NCI-H1105 treated with DMSO at 0.1 percent for 48 hours (cell line): Measurements from ENCODE around the gene ITPR1.
"Not testable (repeated sequence)": the region's sequence is repeated elsewhere in the genome, so short reads cannot be mapped to it uniquely, and the experiment has no call there.

Experiments
- DNase-seq: peaks from one replicate; lab custom pipeline; 2025; lab: John Stamatoyannopoulos, UW

Gene ITPR1

DNA sequence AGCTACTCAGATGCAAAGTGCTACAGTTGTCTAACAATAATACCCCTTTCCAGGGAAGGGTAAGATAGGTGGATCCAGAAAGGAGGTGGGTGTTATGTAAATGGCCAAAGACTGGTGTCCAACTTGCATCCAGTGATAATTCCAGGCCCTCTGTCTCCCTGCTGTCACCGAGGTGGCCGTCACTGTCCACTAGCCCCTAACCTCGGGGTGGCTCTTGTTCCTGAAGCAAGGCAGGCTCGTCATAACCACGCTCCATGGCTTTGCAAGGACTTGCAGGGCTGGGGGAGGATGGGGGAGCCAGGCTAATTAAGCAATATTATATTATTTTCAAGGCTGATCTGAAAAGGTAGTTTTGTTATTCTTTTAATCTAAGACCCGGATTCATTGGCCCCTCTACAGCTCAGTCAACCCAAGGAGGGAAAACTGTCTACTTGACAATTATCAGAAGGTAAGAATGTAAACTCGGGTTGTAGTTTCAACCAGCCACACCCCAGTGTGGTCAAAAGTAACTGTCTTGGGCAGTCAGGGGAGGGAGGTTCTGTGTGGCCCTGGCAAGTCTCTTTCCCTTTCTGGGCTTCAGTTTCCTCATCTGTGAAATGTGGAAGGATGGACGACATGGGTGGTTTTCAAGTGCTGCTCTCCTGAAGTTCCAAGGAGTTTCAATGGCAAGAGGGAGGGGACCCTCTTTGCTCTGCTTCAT, 266.0 kb downstream of the ITPR1 start:
- DNase-seq: no peak

DNA sequence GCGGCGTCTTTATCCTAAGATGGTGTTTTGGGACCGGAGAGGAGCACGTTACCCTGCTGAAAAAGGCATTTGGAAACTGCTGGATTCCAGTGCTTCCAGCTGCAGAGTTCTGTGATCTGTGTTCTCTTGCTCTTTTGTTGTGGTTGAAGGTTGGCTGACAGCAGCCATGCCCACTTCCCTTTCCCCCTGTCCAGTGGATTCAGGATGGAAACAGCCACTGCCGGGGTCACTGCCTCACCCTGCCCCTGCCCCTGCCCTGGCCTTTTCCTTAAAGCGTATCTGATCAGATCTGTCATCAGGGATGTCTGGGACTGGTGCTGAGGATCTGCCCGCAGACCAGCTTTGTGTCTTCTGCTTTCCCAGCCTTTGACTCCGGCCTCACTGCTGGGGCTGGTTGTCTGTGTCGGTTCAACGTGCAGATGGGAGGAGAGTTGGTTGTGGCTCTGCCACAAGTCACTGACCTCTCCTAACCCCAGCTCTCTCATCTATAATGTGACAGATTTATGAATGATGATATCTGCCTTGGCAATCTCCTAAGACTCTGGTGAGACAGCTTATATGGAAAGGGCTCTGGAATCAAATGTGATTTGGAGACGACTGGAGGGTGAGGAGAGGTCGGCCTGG, 266.7 kb downstream of the ITPR1 start:
- no peak for DNase-seq

GRCh38 chr3:4761759-4762158, 268.6 kb downstream of the ITPR1 start:
- no peak for DNase-seq

- not testable (repeated sequence) for DNase-seq
Observed at GRCh38 chr3:4762481-4763230, 269.5 kb downstream of the ITPR1 start.

GRCh38 chr3:4763604-4764247, 270.6 kb downstream of the ITPR1 start:
- DNase-seq: no peak

GRCh38 chr3:4765212-4765611, 272.1 kb downstream of the ITPR1 start:
- DNase-seq: no peak

DNA sequence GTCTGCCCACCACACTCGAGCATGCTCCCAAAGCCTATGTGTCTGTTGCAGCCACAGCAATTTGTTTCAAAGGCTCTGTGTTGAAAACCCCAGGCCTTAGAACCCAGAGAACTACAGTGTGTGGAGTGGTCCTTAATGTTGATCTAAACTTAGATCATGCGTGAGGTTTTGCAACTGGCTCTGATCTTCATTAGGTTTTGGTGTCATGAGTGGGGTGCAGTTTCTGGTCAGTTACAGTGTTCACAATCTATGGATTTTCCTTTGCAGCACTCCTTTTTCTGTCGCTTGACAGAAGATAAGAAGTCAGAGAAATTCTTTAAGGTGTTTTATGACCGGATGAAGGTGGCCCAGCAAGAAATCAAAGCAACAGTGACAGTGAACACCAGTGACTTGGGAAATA, 273.1 kb downstream of the ITPR1 start:
- no peak for DNase-seq

DNA sequence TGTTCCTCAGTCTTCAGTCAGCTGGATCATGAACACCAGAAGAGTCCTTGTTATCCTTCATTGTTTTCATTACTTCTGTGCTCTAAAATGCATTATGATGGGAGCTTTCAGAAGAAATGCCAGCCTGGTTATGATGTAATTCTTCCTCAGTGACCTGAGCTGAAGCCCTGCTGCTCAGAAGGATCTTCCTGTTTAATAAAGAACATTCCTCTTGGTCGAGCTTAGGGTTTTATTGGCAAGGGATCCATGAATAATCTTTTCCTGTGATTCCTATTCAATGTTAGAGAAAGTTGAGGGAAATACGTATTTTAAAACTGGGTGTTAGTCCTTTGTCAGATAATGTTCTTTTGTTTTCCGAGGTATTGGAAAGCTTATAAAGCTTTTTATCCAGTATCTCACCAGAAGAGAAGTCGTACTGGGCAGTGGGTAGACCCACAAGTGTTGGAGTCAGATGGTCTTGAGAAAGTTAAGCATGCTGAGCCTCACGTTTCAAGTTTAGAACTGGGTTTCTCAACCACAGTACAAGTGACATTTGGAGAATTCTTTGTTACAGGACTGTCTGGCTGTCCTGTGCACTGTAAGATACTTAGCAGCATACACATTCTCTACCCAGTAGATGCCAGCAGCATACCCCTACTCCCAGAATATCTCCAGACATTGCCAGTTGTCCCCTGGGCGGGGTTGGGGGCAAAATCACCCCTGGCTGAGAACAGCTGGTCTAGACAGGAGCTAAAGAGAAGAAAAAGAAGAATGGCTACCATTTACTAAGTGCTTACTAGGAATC, 273.8 kb downstream of the ITPR1 start:
- DNase-seq: no peak

DNA sequence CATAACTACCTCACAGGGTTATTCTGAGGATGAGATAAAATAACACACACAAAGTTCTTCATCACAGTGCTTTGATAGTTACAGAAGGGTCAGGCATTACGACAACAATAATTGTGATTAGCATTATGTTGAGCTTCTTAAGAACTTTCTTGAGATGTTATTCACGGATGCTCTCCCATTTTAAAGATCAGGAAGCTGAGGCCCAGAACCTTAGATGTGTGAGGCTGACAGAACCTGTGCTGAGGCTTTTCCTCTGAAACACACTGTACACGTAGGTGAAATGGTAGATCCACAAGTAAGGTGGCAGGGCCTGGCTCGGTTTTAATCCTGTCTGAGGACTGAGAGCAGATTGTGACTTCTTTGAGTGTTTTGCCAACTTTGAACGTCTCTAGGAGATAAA, 274.9 kb downstream of the ITPR1 start:
- no peak for DNase-seq

DNA sequence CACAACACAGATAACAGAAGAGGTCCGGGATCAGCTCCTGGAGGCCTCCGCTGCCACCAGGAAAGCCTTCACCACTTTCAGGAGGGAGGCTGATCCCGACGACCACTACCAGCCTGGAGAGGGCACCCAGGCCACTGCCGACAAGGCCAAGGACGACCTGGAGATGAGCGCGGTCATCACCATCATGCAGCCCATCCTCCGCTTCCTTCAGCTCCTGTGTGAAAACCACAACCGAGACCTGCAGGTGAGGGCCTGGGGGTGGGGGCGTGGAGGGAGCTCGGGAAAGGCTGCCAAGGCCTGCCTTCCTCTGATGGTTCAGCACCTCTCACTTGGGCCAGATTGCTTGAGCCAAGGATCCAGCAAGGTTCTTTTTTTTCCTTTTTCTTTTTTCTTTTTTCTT, 275.4 kb downstream of the ITPR1 start:
- DNase-seq: no peak

DNA sequence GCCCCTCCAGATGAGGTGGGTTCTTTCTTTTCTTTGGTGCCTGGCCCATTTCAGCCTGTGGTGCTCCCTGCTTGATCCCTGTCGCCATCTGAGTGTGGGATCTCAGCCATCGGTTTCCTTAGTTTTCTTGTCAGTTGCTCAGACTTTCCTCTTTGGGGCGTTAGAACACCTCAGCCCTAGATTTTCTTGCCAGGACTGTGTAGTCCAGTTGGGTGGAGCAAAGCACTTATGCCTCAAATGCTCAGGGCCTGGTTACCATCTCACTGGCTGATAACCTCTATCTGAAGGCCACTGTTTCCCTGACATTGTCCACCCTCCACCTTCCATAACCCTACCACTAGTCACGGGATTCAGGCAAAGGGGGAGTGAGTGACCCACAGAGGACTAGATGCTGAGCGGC, 277.4 kb downstream of the ITPR1 start:
- DNase-seq: no peak

DNA sequence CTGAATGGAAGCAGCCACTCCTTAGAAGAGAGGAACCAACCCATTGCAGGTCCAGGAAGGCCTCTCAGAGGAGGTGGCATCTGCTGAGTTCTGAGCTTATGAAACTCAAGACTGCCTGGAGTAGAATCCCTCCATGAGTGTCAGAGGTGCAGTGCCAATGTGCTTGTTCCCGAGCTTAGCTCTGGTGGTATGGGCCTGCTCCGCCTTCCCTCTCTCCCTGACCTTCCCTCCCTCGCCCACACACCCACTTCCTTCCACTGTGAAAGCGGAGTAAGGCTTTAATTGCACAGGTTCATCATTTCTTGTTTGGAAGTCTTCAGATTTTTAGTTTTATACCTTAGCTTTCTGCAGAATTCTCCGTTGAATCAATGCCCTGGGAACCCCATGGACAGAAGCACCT, 278.1 kb downstream of the ITPR1 start:
- DNase-seq: no peak

DNA sequence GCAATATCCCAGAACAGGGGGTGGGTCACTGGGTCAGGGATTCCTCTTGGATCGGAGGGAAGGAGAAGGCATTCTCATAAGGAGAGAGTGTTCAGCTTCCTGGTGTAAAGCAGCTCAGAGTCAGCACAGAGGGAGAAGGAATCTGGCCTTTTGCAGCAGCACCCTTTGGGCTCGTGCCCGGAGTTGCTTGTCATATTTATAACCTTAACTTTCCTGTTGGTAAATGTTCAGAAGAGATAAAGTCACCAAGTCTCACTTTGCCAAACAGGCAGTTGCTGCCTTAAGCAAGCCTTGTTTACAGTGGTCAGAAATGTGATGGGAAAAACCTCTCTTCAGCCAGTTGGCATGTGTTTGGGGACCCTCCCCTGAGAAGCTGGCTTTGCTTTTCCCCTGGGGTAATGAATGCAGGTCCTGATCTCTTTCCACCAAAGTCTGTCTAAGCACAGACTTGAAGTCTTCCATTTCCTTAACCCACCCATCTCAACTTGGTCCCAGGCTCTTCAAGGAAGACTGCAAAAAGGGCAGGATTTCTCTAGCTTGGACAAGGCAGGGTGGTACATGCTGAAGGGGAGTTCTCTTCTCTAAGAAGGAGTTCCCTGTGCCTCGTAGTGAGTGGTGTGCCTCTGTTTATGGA, 279.1 kb downstream of the ITPR1 start:
- DNase-seq: no peak

DNA sequence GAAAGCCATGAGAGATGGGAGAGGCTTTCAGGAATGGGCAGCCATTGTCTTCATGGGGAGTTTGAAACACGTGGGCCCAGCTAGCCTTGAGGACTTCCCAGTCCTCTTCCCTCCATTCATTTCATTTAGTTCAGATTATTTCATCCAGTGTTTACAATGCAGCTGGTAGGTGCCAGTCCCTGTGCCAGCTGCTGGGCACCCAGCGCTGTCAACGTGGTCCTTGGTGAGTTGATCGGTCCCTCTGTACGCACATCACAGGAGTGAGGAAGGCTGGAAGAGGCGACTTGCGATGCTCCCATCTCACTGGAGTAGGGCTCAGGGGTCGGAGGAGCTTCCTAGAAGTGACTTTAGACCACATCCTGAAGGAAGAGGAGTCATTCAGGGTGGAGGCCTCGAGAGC, 279.7 kb downstream of the ITPR1 start:
- DNase-seq: no peak

GRCh38 chr3:4773583-4773982, 280.4 kb downstream of the ITPR1 start:
- DNase-seq: no peak

GRCh38 chr3:4774531-4774930, 281.4 kb downstream of the ITPR1 start:
- no peak for DNase-seq

- DNase-seq: no peak
Observed at GRCh38 chr3:4776399-4776979, 283.3 kb downstream of the ITPR1 start.

DNA sequence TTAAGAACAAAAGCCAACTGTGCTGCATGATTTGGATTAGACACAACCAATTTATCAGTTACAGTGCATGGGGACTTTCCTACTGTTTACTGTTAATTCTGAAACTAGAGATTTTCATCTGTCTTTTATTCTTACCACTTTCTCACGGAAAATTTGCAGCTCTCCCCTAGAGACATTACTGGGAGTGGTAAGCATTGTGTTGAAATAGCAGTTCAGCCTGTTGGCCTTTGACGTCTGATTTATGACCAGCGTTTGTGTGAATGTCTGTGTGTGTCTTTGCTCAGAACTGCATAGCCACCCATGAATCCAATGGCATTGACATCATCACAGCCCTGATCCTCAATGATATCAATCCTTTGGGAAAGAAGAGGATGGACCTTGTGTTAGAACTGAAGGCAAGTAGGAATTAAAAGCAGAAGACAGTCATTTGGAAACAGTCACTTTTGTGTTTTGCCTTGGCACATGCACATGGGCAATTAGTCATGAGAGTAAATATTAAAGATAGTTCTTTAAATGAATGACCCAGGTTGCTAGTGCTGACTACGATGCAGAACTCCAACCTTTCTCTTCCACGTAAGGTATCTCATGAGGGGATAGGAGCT, 283.9 kb downstream of the ITPR1 start:
- no peak for DNase-seq

DNA sequence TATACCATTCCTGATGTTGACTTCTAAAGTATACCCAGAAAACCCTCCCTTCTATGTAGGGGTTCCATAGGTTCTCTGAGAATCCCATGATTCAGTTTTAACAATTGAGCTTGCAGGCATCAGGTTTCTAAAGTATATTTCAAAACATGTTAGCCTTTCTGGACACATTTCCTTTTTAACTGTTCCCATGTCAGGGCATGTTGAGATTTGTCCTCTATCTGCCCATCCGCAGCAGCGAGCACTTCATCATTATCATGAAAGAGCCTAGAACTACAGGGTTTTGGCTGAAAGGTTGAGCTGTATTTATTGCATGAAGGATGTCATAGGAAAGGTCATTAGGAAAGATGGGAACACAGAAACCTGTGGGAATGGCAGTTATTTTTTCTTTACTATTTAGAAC, 285.0 kb downstream of the ITPR1 start:
- DNase-seq: no peak

DNA sequence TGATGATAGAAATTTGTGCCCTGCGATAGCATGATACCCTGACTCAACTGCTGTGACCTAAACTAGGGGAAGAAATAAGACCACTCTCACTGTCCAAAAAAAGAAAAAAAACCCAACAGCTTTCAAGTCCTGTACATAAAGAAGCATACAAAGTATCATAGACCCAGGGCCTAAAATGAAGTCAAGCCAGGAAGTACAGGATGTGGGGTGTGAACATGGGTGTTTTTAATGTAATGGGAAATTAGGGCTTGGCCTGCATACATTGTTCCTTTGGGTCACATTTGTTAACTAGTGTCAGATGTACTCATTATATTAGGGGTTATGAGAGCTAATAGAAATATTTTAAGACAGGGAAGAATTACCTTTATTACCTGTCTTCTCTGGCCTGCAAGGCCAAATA, 285.6 kb downstream of the ITPR1 start:
- no peak for DNase-seq

- no peak for DNase-seq
Observed at GRCh38 chr3:4780545-4780957, 287.4 kb downstream of the ITPR1 start.
